CD4-positive, alpha-beta T cell treated with Interleukin-6 at 100 ng/mL for 8 hours (primary cell): ENCODE results near the gene KPNA2.
"Not testable (repeated sequence)": the region's sequence is repeated elsewhere in the genome, so short reads cannot be mapped to it uniquely, and the experiment has no call there.

Source experiments
- DNase-seq: peaks from one replicate; pipeline ENCODE4 v3.0.0-alpha.2; 2020; ENCODE audit warnings: mixed read lengths, low spot score

KPNA2 gene

GRCh38 chr17:68061512-68062313 is 26.2 kb downstream of the KPNA2 start:
- DNase-seq, result no peak

DNA sequence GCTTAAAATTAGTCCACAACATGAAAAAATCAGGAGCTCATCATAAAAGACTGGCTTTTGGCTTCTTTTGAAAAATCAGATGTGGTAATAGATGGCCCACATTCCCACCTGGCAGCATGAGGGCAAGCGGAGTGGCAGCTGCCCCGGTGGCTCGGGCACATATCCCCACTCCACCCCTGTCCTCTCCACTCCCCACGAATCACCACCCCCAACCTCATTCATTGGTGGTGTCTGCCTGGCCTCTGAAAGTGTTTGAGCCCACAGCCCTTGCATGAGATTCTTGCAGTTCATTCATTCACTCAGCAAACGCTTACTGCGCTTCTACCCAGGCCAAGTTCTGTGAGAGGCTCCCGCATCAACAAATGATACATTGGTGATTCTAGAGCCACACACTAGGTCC is 29.8 kb downstream of the KPNA2 start:
- not testable (repeated sequence) for DNase-seq

- DNase-seq, result not testable (repeated sequence)
These were observed 33.0 kb downstream of the KPNA2 start for GRCh38 chr17:68068512-68068911.

DNA sequence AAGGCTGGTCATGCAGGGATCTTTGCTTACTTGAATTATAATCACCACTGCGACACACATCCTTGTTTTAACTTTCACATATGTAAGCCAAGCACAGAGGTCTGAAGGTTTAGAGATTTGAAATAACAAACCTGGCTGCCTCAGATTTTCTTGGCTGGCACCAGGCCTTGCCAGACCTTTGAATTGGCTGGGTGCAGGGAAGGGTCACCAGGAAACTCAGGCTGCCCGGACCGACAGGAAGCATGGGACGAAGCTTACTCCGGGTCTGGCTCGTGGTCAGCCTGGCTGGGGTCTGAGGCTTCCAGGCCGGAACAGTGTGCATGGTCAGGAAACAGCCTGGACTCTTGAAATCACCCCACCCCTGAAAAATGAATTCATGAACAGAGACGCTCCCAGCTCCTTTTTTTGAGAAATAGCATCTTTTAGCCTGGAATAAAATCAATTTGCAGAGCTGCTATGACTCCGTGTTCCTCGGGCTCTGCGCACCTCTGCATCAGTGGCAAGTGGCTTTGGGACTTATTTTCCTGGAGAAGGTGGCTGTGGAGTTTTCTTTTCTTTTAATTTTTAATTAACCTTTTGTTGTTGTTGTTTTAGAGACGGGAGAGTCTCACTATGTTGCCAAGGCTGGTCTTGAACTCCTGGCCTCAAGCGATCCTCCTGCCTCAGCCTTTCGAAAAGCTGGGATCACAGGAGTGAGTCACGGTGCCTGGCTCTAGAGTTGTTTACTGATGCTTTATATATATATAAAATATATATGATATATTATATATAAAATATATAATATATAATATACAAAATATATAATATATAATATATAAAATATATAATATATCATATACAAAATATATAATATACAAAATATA is 35.3 kb downstream of the KPNA2 start:
- DNase-seq, result not testable (repeated sequence)

DNA sequence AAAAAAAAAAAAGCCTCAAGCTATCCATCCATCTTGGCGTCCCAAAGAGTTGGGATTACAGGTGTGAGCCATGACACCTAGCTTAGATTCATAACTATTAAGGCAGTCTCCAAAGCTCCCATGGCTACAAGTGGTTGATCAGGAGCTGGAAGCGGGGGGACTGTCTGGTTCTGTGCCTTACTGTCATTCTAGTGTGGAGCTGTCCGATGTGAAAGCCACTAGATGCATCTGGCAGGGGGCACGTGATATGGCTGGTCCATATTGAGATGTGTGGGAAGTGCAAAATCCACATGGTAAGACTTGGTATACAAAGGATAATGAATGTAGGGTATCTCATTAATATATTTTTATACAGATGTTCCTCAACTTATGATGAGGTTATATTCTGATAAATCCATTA is 38.7 kb downstream of the KPNA2 start:
- DNase-seq, result no peak

- not testable (repeated sequence) for DNase-seq
These were observed 40.5 kb downstream of the KPNA2 start for GRCh38 chr17:68075953-68076607.

GRCh38 chr17:68077498-68077897 is 42.0 kb downstream of the KPNA2 start:
- not testable (repeated sequence) for DNase-seq

DNA sequence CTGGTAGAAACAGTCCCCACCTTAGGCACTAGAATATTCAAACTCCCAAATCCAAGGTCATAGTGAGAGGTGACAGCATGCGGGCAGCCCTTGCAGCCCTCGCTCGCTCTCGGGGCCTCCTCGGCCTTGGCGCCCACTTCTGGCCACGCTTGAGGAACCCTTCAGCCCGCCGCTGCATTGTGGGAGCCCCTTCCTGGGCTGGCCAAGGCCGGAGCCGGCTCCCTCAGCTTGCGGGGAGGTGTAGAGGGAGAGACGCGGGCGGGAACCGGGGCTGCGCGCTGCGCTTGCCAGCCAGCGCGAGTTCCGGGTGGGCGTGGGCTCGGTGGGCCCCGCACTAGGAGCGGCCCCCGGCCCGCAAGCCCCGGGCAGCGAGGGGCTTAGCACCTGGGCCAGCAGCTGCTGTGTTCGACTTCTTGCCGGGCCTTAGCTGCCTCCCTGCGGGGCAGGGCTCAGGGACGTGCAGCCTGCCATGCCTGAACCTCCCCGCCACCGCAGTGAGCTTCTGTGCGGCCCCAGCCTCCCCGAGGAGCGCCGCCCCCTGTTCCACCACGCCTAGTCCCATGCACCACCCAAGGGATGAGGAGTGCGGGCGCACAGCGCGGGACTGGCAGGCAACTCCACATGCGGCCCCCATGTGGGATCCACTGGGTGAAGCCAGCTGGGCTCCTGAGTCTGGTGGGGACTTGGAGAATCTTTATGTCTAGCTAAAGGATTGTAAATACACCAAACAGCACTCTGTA is 45.0 kb downstream of the KPNA2 start:
- DNase-seq, result no peak

DNA sequence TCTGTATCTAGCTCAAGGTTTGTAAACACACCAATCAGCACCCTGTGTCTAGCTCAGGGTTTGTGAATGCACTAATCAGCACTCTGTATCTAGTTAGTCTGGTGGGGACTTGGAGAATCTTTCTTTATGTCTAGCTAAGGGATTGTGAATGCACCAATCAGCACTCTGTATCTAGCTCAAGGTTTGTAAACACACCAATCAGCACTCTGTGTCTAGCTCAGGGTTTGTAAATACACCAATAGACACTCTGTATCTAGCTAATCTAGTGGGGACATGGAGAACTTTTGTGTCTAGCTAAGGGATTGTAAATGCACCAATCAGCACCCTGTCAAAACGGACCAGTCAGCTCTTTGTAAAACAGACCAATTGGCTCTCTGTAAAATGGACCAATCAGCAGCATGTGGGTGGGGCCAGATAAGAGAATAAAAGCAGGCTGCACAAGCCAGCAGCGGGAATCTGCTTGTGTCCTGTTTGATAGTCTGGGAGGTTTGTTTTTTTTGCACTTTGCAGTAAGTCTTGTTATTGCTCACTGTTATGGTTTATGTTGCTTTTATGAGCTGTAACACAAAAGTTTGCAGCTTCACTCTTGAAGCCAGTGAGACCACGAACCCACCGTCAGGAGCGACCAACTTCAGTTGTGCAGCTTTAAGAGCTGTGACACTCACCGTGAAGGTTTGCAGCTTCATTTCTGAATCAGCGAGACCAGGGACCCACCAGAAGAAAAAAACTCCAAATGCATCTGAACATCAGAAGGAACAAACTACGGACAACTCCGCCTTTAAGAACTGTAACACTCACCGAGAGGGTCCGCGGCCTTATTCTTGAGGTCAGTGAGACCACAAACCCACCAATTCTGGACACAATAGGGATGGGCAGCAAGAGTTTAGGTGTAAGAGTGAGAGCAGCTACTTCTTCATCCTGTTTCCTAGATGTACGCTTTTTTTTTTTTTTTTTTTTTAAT is 46.0 kb downstream of the KPNA2 start:
- not testable (repeated sequence) for DNase-seq

DNA sequence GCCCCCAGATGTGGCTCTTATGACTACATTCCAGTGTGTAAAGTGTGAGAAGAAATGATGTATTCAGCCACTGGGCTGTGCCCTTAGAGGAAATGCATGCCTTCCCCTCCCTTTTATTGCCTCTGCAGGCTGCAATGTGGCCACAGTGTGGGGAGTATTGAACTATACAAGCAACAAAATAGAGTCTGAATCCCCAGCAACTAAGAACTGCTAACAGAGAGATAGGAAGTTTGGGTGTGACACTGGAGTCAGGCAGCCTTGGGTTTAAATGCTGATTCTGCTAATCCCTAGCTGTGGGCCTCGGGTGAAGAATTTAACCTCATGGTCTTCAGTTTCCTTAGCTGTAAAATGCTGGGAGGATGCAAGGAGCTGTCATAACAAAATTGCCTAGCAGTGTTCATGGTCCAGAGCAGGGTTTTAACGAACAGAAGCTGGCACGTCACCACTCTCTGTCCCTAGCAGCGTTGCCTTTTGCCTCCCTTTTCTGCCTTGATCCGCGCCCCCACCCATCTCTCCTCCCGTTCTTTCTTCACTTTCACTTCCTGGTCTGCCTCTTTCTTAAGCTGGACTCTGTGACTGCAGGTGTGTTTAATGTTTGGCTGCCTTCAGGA is 50.3 kb downstream of the KPNA2 start:
- peak; percentile 25 for DNase-seq

- not testable (repeated sequence) for DNase-seq
These were observed 51.1 kb downstream of the KPNA2 start for GRCh38 chr17:68086666-68087065.

- peak; percentile 11 for DNase-seq
These were observed 51.6 kb downstream of the KPNA2 start for GRCh38 chr17:68087131-68087623.

DNA sequence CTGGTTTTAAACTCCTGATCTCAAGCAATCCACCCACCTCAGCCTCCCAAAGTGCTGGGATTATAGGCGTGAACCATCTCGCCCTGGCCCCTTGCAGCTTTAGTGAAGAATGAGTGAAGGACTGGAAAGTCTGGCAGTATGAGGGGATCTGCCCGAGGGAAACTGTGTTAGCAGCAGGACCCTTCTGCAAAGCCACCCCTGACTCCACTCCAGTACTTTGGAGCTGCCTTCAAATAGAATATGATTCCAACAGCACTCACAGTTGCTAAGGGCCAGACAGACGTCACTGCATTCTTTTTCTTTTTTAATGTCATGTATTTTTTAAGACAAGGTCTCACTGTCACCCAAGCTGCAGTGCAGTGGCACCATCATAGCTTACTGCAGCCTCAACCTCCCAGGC is 52.3 kb downstream of the KPNA2 start:
- DNase-seq, result no peak

DNA sequence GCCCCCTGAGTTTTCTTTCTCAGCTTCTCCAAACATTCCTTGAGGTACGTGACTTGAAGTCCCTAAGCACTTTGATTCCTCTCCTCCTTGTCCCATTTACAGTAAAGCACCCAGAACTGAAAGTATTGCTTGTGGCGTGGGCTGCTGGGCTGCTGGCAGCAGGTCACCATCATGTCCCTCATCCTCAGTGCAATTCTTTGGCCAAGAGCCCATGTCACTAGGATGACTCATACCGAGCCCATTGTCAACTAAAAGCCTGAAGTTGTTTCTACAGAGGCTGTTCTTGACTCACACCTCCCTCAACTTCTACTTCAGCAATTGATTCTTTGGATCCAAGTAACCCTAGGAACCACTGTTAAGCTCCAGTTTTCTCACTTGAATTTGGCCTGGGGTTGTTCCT is 54.3 kb downstream of the KPNA2 start:
- DNase-seq, result peak; percentile 8

GRCh38 chr17:68094481-68095078 is 59.0 kb downstream of the KPNA2 start:
- no peak for DNase-seq

DNA sequence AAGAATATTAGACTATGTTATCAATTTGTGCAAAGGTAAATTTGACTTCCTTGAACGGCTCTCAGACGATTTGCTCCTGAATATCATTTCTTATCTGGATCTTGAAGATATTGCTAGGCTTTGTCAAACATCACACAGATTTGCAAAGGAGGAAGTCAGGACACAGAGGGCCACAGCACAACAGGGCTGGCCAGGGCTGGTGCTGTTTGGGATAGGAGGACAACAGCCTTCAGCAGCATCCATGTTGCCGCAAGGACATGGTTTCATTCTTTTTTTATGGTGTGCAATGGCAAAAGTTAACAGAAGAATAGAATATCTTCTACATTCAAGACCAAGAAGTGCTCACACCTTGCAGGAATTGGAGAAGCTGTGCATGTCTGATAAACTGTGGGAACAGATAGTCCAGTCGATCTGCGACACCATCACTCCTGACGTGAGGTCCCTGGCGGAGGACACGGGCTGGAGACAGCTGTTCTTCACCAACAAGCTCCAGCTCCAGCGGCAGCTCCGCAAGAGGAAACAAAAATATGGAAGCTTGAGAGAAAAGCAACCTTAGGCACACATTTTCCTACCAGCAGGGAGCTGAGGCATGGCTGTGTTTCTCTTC is 59.8 kb downstream of the KPNA2 start:
- no peak for DNase-seq

DNA sequence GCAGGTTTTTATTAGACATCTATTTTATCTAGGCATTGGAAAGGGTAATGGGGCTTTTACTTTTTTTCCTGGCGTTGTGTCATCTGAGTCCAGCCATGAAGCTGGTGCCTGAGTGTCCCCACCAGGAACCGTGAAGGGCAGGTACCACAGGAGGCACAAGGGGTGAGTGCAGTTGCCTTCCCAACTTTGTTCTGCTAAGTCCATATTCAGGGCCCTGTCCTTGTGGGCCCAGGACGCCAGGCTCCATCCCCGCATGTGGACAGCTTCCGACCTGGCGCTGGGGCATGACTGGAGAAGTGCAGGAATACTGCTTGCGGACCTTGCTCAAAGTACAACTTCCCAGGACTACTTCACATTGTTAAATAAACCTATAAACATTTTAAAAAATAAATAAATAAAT is 60.6 kb downstream of the KPNA2 start:
- no peak for DNase-seq
